HG03135 (cell line): ENCODE data around the gene MCF2L.

Experiments used
- ATAC-seq: cut with Tn5 transposase; IDR thresholded peaks from one replicate; pipeline ENCODE4 v1.9.1; 2021; ENCODE audit warnings: mild to moderate bottlenecking, moderate library complexity; ENCODE audit not compliant: unreplicated experiment

Gene MCF2L

DNA sequence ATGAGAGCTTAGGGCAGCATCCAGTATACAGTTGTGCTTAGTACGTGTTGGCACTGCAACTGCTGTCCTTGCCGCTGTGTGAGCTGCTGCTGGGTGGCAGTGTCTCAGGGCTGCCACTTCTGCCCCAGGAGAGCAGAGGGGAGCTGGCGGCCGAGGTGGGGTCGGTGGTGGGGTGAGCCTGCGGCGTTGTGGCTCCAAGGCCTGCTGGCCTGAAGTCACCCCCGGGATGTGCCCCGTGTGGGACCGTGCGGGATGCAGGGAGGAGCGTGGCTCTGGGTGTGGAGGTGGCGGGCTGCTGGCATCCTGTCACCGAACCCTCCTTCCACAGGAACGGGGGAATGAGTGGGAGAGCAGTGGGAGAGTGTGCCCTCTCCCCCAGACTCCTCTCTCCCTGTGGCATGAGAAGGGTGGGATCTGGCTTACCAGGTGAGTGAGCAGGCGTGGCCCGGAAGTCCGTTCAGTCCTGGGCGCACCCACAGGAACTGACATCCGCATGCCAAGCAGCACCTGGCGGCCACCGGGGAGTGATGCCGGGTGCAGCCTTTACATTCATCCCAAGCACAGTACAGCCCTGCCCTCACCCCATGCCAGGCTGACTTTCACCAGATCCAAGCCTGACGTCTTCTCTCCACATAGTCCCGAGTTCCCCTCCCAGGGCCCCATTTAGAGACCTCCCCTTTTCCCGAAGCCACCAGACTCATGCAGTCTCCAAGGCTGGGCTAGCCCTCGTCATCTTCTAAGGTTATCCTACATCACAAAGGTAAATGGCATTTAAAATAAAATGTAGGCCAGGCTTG, 26.6 kb downstream of the MCF2L start:
- ATAC-seq: no peak

- ATAC-seq: no peak
Measured at GRCh38 chr13:112996671-112997091, 27.7 kb downstream of the MCF2L start.

DNA sequence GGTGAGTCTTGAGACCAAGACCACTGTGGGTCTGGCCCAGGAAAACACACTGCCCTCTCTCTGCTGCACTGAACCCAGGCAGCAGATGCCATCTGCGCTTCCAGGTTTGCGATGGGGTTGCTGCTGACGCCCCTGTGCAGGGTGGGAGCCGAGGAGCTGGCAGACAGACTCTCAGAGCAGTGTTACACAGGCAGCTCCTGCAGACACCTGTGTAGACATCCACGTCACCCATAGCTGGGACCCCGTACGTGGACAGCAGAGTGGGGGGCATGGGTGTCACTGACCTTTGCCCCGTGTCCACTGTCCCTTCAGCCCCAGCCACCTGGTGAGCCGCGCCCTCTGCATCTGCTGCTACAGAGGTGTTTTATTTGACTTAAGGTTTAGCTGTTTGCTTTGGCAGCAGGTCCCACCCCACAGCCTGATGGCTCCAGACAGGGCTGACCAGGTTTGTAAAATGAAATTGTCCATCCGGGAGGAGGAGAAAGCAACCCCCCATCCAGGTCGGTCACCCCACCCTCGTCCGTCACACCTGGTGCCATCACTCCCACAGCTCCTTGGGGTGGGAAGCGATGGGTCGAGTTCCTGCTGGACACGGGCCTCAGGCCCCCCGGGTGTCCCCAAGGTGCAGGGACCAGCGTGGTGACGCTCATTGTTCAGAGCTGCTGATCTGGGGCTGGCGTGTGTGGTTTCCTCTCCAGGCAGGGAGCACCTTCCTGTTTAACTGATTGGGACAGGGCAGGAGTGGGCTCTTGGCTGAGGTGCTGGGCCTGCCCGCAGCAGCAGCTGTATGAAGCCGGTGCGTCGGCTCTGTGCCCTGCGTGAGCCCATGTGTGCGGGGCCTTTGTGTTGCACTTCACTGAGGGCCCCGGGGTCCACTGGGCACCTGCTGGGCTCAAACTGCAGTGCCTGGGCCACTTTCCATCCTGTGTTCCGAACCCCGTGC, 28.4 kb downstream of the MCF2L start:
- no peak for ATAC-seq

DNA sequence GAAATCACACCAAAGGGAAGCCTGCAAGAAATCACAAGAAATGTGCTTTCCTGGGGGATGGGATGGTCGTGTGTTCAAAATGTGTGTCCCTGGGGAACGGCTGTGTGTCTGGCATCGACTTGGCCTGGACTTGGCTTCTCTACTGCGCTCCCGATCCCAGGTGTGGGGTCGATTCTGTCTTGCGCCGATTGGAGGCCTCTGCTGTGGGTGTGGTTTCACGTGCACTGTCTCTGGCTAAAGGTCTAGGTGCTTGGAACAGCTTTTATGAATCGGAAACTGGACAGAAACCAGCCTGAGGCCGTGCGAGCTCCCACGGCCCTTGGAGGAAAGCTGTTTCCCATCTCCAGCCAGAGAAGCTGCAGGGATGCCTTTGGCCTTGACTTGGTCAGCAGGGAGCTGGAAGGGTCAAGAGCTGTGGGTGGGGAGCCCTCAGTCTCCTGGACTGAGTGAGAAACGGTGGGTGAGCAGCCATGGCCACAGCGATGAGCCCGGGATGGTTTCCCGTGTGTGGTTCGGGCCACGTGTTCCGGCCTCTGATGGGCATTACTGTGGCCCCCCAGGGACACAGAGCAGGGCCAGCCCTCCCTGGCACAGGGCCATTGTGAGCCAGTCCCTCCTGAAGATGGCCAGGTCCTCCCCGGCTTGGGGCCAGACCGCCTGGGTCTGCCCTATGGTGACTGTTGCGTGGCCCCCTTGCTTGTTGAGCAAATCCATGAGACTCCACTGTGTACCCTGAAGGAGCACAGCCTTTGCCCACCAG, 29.7 kb downstream of the MCF2L start:
- ATAC-seq: no peak

DNA sequence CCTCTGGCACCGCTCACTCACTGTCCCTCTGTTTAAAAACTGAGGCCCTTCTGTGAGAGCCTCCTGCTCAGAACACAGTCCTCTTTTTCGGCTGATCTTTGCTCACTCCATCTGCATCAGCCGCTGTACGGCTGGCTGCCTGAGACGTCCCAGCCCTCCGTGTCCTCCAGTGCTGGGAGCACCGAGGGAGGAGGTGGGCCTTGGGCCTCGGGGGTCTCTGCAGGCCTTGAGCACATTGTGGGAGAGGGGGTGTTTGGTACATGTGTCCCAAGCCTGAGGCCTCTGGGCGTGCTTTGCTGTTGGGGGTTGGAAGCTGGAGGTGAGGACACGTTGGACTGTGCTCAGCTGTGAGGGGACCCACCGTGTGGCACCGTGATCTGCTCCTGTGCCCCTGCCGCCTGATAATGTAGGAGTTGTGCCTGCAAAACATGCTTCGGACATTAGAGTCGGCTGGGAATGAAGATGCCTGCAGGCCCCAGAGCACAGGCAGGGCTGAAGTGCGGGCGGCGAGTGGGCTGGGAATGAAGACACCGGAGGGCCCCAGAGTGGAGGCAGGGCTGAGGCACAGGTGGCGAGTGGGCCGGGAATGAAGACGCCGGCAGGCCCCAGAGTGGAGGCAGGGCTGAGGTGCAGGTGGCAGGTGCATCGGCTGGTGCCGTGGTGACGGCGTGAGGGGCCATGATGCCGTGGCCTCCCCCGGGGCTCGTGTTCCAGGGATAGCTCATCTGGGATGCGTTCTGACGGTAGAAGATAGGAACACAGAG, 30.6 kb downstream of the MCF2L start:
- no peak for ATAC-seq

DNA sequence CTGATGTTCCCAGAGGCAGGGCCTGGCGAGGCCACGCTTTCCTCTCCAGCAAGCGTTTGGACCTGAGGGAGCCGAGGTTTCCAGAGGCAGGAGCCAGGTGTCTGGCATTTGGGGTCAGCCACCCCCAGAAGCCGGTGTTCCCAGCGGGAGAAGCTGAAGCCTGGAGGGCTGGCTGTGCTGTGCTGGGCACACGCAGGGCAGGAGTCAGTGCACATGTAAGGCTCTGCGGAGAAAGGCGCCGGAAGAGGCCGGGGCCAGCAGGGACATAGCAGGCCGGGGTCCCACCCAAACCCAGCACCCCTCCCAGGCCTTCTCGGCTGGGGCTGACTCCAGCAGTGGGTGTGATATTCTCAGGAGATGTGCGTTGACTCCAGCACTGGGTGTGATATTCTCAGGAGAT, 31.6 kb downstream of the MCF2L start:
- no peak for ATAC-seq

- no peak for ATAC-seq
Measured at GRCh38 chr13:113001241-113002140, 32.5 kb downstream of the MCF2L start.

DNA sequence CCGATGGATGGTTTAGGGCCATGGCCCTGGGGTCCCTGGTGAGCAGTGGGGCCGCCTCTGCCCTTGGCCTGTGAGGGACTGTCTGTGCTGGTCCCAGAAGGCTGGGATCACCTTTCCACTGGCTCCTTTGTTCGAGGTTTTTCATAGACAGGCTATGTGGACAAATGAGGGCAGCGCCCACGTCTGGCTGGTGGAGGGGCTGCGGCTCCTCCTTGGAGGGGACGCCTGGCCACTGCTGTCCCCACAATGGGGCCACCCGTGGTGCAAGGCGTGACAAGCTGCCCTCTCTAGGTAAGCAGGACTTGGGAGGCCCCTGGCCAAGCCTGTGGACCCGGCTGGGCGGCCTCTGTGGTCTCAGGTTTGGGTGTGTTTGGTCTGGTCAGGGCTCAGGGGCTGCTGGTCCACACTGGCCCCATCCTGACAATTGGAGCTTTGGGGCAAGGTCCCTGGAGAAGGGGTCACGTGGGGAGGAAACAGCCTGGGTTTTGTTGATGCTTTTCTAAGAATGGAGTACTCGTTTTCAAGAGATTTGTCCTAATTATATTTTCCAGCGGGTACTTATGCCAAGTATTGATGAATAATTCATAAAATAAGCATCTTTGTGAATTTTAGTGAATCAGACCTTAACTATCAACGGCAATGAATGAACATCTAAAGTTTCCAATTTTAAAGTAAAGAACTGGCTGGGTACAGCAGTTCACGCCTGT, 33.3 kb downstream of the MCF2L start:
- ATAC-seq: no peak

- ATAC-seq: no peak
Measured at GRCh38 chr13:113002913-113003290, 33.9 kb downstream of the MCF2L start.

GRCh38 chr13:113004126-113004525, 35.1 kb downstream of the MCF2L start:
- no peak for ATAC-seq

- no peak for ATAC-seq
Measured at GRCh38 chr13:113005076-113005865, 36.3 kb downstream of the MCF2L start.

GRCh38 chr13:113005997-113006396, 37.0 kb downstream of the MCF2L start:
- no peak for ATAC-seq

- ATAC-seq: no peak
Measured at GRCh38 chr13:113006660-113007059, 37.6 kb downstream of the MCF2L start.

GRCh38 chr13:113008851-113009250, 39.8 kb downstream of the MCF2L start:
- ATAC-seq: no peak

DNA sequence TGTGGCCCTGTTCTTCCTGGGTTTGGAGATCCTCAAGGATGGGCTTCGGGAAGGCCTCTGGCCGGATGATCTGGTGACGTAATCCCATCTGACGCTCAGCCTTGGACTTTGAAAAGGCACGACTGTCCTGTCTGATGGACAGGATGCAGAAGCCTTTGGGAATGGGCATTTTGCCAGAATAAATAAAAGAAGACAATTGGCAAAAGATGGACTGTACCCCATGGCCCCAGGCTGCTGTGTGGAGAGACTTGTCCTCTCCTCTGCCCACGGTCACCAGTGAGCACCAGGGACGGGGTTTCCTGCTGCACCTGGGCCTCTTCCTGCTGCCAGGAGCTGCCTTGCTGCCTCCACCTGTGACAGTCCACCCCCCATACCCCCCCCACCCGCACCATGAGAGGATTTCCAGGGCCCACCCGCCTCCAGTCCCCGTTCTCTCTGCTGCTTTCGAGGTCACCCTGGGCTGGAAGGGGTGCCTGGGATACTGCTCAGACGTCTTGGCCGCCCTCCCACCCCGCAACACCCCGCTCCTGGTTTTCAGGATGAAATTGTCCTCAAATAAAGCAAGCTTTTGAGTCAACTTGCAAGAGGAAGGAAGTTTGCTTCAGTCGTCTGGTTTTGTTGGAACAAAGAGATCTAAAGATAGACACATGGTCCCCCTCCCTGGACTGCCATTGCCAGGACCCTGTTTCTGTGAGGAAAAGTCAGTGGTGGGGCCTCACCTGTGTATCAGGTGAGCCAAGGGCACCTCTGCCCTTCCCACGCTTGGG, 40.9 kb downstream of the MCF2L start:
- no peak for ATAC-seq

GRCh38 chr13:113010510-113010865, 41.5 kb downstream of the MCF2L start:
- no peak for ATAC-seq

- ATAC-seq: no peak
Measured at GRCh38 chr13:113013303-113013702, 44.3 kb downstream of the MCF2L start.
